Neural cell (in vitro differentiated cells): ENCODE measurements around the gene ARHGAP25. TPM values are rescaled to one million over a fixed set of nuclear protein-coding genes. Genes with fewer than 3 reads are reported as not detected.

Experiments
- H2AFZ ChIP-seq: fragments of 200-600, 300-800 bp; sonication (generic), shearing (Covaris generic); 2 replicates; pipeline ENCODE4 v1.6.0; 2014; ENCODE audit warnings: low read depth, mild to moderate bottlenecking, antibody characterized with exemption, low read length, moderate library complexity
- H3F3A ChIP-seq: fragments of 200-600 bp; shearing (Covaris generic); 2 replicates; pipeline ENCODE4 v1.6.1; 2016; ENCODE audit warnings: mild to moderate bottlenecking, moderate library complexity, mixed read lengths, antibody characterized with exemption, low read length; ENCODE audit not compliant: insufficient read depth, poor library complexity, severe bottlenecking
- H3K27ac ChIP-seq: fragments of 200-600, 300-800 bp; sonication (generic), shearing (Covaris generic); 2 replicates; pipeline ENCODE4 v1.5.1; 2014; ENCODE audit warnings: mild to moderate bottlenecking, low read length, moderate library complexity
- H3K27me3 ChIP-seq: fragments of 300-800, 200-600 bp; sonication (generic), shearing (Covaris generic); 2 replicates; pipeline ENCODE4 v1.6.0; 2014; ENCODE audit warnings: mild to moderate bottlenecking, low read depth, low read length, moderate library complexity; ENCODE audit not compliant: insufficient read depth
- H3K36me3 ChIP-seq: fragments of 300-800, 200-600 bp; sonication (generic), shearing (Covaris generic); 2 replicates; pipeline ENCODE4 v1.5.1; 2014; ENCODE audit warnings: mild to moderate bottlenecking, antibody characterized with exemption, low read length, moderate library complexity; ENCODE audit not compliant: insufficient read depth
- H3K4me2 ChIP-seq: fragments of 300-800, 200-600 bp; sonication (generic), shearing (Covaris generic); 2 replicates; pipeline ENCODE4 v1.6.0; 2014; ENCODE audit warnings: mild to moderate bottlenecking, low read length
- H3K4me3 ChIP-seq: fragments of 300-800, 200-600 bp; sonication (generic), shearing (Covaris generic); 2 replicates; pipeline ENCODE4 v1.5.1; 2014; ENCODE audit warnings: mild to moderate bottlenecking, low read length, moderate library complexity
- H3K79me2 ChIP-seq: fragments of 200-600 bp; shearing (Covaris generic); replicated peaks from 2 replicates; pipeline ENCODE4 v1.6.0; 2014; ENCODE audit warnings: mild to moderate bottlenecking, low read length, moderate library complexity; ENCODE audit not compliant: insufficient read depth
- H3K9ac ChIP-seq: fragments of 300-800, 200-600 bp; sonication (generic), shearing (Covaris generic); 2 replicates; pipeline ENCODE4 v1.6.1; 2016; ENCODE audit warnings: mild to moderate bottlenecking, low read length, mixed read lengths
- H3K9me2 ChIP-seq: fragments of 200-600 bp; shearing (Covaris generic); 2 replicates; pipeline ENCODE4 v1.6.1; 2016; ENCODE audit warnings: mild to moderate bottlenecking, low read length, mixed read lengths; ENCODE audit not compliant: insufficient read depth
- H3K9me3 ChIP-seq: fragments of 200-600, 300-800 bp; sonication (generic), shearing (Covaris generic); 2 replicates; pipeline ENCODE4 v1.6.1; 2016; ENCODE audit warnings: mild to moderate bottlenecking, mixed run types, low read length, moderate library complexity, mixed read lengths
- H4K20me1 ChIP-seq: fragments of 200-600 bp; shearing (Covaris generic); 2 replicates; pipeline ENCODE4 v1.6.1; 2016; ENCODE audit warnings: mild to moderate bottlenecking, mixed run types; ENCODE audit not compliant: insufficient read depth
- CTCF ChIP-seq: fragments of 450-650 bp; IDR thresholded peaks from 2 replicates; pipeline ENCODE4 v1.5.1; 2014; ENCODE audit warnings: antibody characterized with exemption, mild to moderate bottlenecking, moderate library complexity; ENCODE audit not compliant: poor library complexity, severe bottlenecking
- EP300 ChIP-seq: fragments of 450-650 bp; conservative IDR thresholded peaks from 2 replicates; pipeline ENCODE4 v1.6.1; 2014; ENCODE audit warnings: antibody characterized with exemption, mild to moderate bottlenecking, moderate library complexity; ENCODE audit not compliant: poor library complexity, severe bottlenecking
- EZH2 ChIP-seq: fragments of 200-600, 300-800 bp; shearing (Covaris generic), sonication (generic); IDR thresholded peaks from 2 replicates; pipeline ENCODE4 v1.6.1; 2014; ENCODE audit warnings: antibody characterized with exemption, low read length, borderline replicate concordance, mild to moderate bottlenecking; ENCODE audit not compliant: insufficient read depth, poor library complexity, severe bottlenecking
- MXI1 ChIP-seq: fragments of 450-650 bp; conservative IDR thresholded peaks from 2 replicates; pipeline ENCODE4 v1.6.1; 2014; ENCODE audit warnings: antibody characterized with exemption, mild to moderate bottlenecking; ENCODE audit not compliant: poor library complexity, severe bottlenecking
- POLR2AphosphoS5 ChIP-seq: IDR thresholded peaks from 2 replicates; pipeline ENCODE4 v1.6.1; 2012
- RAD21 ChIP-seq: fragments of 450-650 bp; conservative IDR thresholded peaks from 2 replicates; pipeline ENCODE4 v1.6.1; 2014; ENCODE audit warnings: antibody characterized with exemption, mild to moderate bottlenecking, moderate library complexity
- REST ChIP-seq: IDR thresholded peaks from 2 replicates; pipeline ENCODE4 v1.6.1; 2012; ENCODE audit warnings: borderline replicate concordance
- SMC3 ChIP-seq: fragments of 450-650 bp; conservative IDR thresholded peaks from 2 replicates; pipeline ENCODE4 v1.6.1; 2014; ENCODE audit warnings: antibody characterized with exemption, mild to moderate bottlenecking, moderate library complexity; ENCODE audit not compliant: poor library complexity
- TAF1 ChIP-seq: IDR thresholded peaks from 2 replicates; pipeline ENCODE4 v1.6.1; 2012; ENCODE audit warnings: low read depth
- polyA plus RNA-seq: library from polyadenylated mRNA; depleted of rRNA; stranded (reverse); fragments of >200 nt; gene quantifications from 2 replicates; pipeline ENCODE4 v1.2.3, GENCODE V29; 2014

The ARHGAP25 gene
- polyA plus RNA-seq, 1 donor from 2014 or later = not detected

GRCh38 chr2:68753318-68753717 is 18.7 kb downstream of the ARHGAP25 start (continued):
- TF ChIP-seq REST = no peak
- no peak for TF ChIP-seq SMC3

- Histone ChIP-seq H3K27me3 (no peaks in the 10 kb centered on the region), H3K4me3 (no peak overlapping the region), H3K79me2 (no peaks in the 10 kb centered on the region), H3K9me3 (no peaks in the 10 kb centered on the region), H3F3A (no peaks in the 10 kb centered on the region), H3K9me2 (no peaks in the 10 kb centered on the region), H3K27ac (no peak overlapping the region), H3K9ac (no peak overlapping the region), H3K4me2 (no peak overlapping the region), H3K36me3 (no peaks in the 10 kb centered on the region), H4K20me1 (no peaks in the 10 kb centered on the region), H2AFZ (no peak overlapping the region)
- TF ChIP-seq POLR2AphosphoS5 (no peak), MXI1 (no peak), TAF1 (no peak), REST (no peak), EZH2 (no peak), EP300 (no peak), RAD21 (no peak), SMC3 (no peak), CTCF (no peak)
Observed at GRCh38 chr2:68755071-68755470, 20.5 kb downstream of the ARHGAP25 start.
